Activated CD8-positive, alpha-beta T cell treated with anti-CD3 and anti-CD28 coated beads for 36 hours (primary cell): ENCODE measurements around the gene CLIC5. TPM values are rescaled to one million over a fixed set of nuclear protein-coding genes. Genes with fewer than 3 reads are reported as not detected.

Experiments
- ATAC-seq: fragments of 200-7000 bp; cut with Tn5 transposase; one replicate; pipeline ENCODE4 v1.10.0; 2021; ENCODE audit warnings: mild to moderate bottlenecking, moderate library complexity
- CTCF ChIA-PET: fragments of 350-600 bp; sonication (Branson Sonifier 250); formaldehyde crosslinking; loops from one replicate; lab custom pipeline; 2021; ENCODE audit warnings: antibody characterized with exemption; lab: Charles Lee
- POLR2A ChIA-PET: fragments of 350-600 bp; sonication (Branson Sonifier 250); formaldehyde crosslinking; loops from one replicate; lab custom pipeline; 2021; ENCODE audit warnings: antibody characterized with exemption; lab: Charles Lee
- DNase-seq: peaks from one replicate; pipeline ENCODE4 v3.0.0-alpha.2; 2020
- H3K27ac Mint-ChIP-seq: one replicate; pipeline ENCODE4 v1.8.0; 2021; ENCODE audit warnings: mild to moderate bottlenecking, mixed read lengths
- H3K27me3 Mint-ChIP-seq: one replicate; pipeline ENCODE4 v1.8.0; 2021; ENCODE audit warnings: mixed read lengths
- H3K36me3 Mint-ChIP-seq: one replicate; pipeline ENCODE4 v1.8.0; 2021; ENCODE audit warnings: low read depth, mixed read lengths
- H3K4me1 Mint-ChIP-seq: one replicate; pipeline ENCODE4 v1.8.0; 2021; ENCODE audit warnings: low read depth, mixed read lengths
- H3K4me3 Mint-ChIP-seq: one replicate; pipeline ENCODE4 v1.8.0; 2021; ENCODE audit warnings: mild to moderate bottlenecking, moderate library complexity, mixed read lengths
- H3K9me3 Mint-ChIP-seq: one replicate; pipeline ENCODE4 v1.8.0; 2021; ENCODE audit warnings: mixed read lengths
- CTCF ChIP-seq: fragments of 200-600 bp; IDR thresholded peaks from one replicate; pipeline ENCODE4 v1.8.0; 2022; ENCODE audit warnings: antibody characterized with exemption, mild to moderate bottlenecking
- intact Hi-C: fragments of 100-400 bp; cut with micrococcal nuclease; formaldehyde crosslinking; loops from one replicate; pipeline ENCODE4 v1.10.0; 2022
- total RNA-seq, 2 experiments: library from RNA; stranded (reverse); gene quantifications; one replicate each; pipeline ENCODE4 v1.2.3, GENCODE V29; 2021

Gene CLIC5
- total RNA-seq, 2 experiments from 2014 or later: 1.1 TPM

GRCh38 chr6:45966797-45967196 lies 48.9 kb downstream of the CLIC5 start:
- CTCF ChIA-PET: interaction anchor here (0.8 to 1.1 kb wide), 2 partner anchors 12 to 65 kb away, joined by 3 read pairs; no protein-coding TSS in a partner anchor
- Mint-ChIP-seq H3K4me1 (peaks cover 9% of the 10 kb centered on the region), H3K27me3 (no peaks in the 10 kb centered on the region), H3K9me3 (peaks cover 7% of the 10 kb centered on the region), H3K36me3 (no peaks in the 10 kb centered on the region), H3K27ac (no peak overlapping the region), H3K4me3 (no peak overlapping the region)
- no peak for ATAC-seq
- peak; percentile 4 for DNase-seq
- intact Hi-C loops: no loop called here
- POLR2A ChIA-PET: no interaction called here
- TF ChIP-seq CTCF: no peak

- no peak for TF ChIP-seq CTCF
- H3K4me1 Mint-ChIP-seq: peaks cover 9% of the 10 kb centered on the region
- POLR2A ChIA-PET: no interaction called here
- H3K27ac Mint-ChIP-seq: no peak overlapping the region
- no peak for DNase-seq
- no peak overlapping the region for H3K4me3 Mint-ChIP-seq
- no peak for ATAC-seq
- H3K36me3 Mint-ChIP-seq: no peaks in the 10 kb centered on the region
- CTCF ChIA-PET: interaction anchor here (0.8 to 1.5 kb wide), 2 partner anchors 11 to 36 kb away, joined by 3 to 5 read pairs; no protein-coding TSS in a partner anchor
- intact Hi-C loops: no loop called here
- H3K9me3 Mint-ChIP-seq: peaks cover 7% of the 10 kb centered on the region
- H3K27me3 Mint-ChIP-seq: no peaks in the 10 kb centered on the region
Observed at GRCh38 chr6:45966340-45966739, 49.3 kb downstream of the CLIC5 start.

- ChIA-PET CTCF (interaction anchor here (0.7 to 1.5 kb wide), 3 partner anchors 12 to 125 kb away, joined by 3 to 5 read pairs (median 3); no protein-coding TSS in a partner anchor), POLR2A (no interaction called here)
- H3K27me3 Mint-ChIP-seq: no peaks in the 10 kb centered on the region
- ATAC-seq (no peak), DNase-seq (no peak)
- no peak overlapping the region for H3K27ac Mint-ChIP-seq
- H3K4me1 Mint-ChIP-seq: peaks cover 9% of the 10 kb centered on the region
- no peak overlapping the region for H3K4me3 Mint-ChIP-seq
- intact Hi-C loops: no loop called here
- no peaks in the 10 kb centered on the region for H3K36me3 Mint-ChIP-seq
- H3K9me3 Mint-ChIP-seq: peaks cover 7% of the 10 kb centered on the region
- no peak for TF ChIP-seq CTCF
Observed at GRCh38 chr6:45965792-45966191, 49.9 kb downstream of the CLIC5 start.

- DNase-seq (no peak), ATAC-seq (peak; percentile 37)
- Mint-ChIP-seq H3K9me3 (peaks cover 7% of the 10 kb centered on the region), H3K36me3 (no peaks in the 10 kb centered on the region), H3K27ac (no peak overlapping the region), H3K4me1 (peaks cover 3% of the 10 kb centered on the region), H3K4me3 (no peak overlapping the region), H3K27me3 (no peaks in the 10 kb centered on the region)
- ChIA-PET CTCF (interaction anchor here (0.7 to 1.5 kb wide), 2 partner anchors 35 to 125 kb away, joined by 3 to 5 read pairs; no protein-coding TSS in a partner anchor), POLR2A (no interaction called here)
- TF ChIP-seq CTCF: no peak
- intact Hi-C loops: no loop called here
Observed at GRCh38 chr6:45965007-45965406, 50.7 kb downstream of the CLIC5 start.

- no peaks in the 10 kb centered on the region for H3K4me1 Mint-ChIP-seq
- no peak for ATAC-seq
- TF ChIP-seq CTCF: no peak
- POLR2A ChIA-PET: no interaction called here
- H3K27me3 Mint-ChIP-seq: no peaks in the 10 kb centered on the region
- CTCF ChIA-PET: interaction anchor here (2.5 kb wide), 1 partner anchor 34 kb away, joined by 8 read pairs; no protein-coding TSS in a partner anchor
- H3K9me3 Mint-ChIP-seq: peaks cover 7% of the 10 kb centered on the region
- intact Hi-C loops: no loop called here
- H3K36me3 Mint-ChIP-seq: no peaks in the 10 kb centered on the region
- no peak overlapping the region for H3K27ac Mint-ChIP-seq
- H3K4me3 Mint-ChIP-seq: no peak overlapping the region
- no peak for DNase-seq
Observed at GRCh38 chr6:45964300-45964699, 51.4 kb downstream of the CLIC5 start.
